Suprapubic skin (tissue), 4 donors: ENCODE results near the gene ATP5IF1. TPM values are rescaled to one million over a fixed set of nuclear protein-coding genes. Genes with fewer than 3 reads are reported as not detected.

Experiments
- DNase-seq, 2 donors: peaks; one replicate each; pipeline ENCODE4 v3.0.0-alpha.2; 2019; ENCODE audit warnings: low spot score in 2 of 2
- H3K27ac ChIP-seq: fragments of 200-600 bp; sonication (generic); one replicate; pipeline ENCODE4 v1.5.1; 2019
- H3K27me3 ChIP-seq: fragments of 200-600 bp; sonication (generic); one replicate; pipeline ENCODE4 v1.5.1; 2019
- H3K36me3 ChIP-seq: fragments of 200-600 bp; sonication (generic); one replicate; pipeline ENCODE4 v1.5.1; 2019
- H3K4me1 ChIP-seq: fragments of 200-600 bp; sonication (generic); one replicate; pipeline ENCODE4 v1.5.1; 2019
- H3K4me3 ChIP-seq: fragments of 200-600 bp; sonication (generic); one replicate; pipeline ENCODE4 v1.5.1; 2019; ENCODE audit warnings: mild to moderate bottlenecking
- H3K9me3 ChIP-seq: fragments of 200-600 bp; sonication (generic); one replicate; pipeline ENCODE4 v1.5.1; 2019
- EP300 ChIP-seq: sonication (generic); formaldehyde crosslinking; IDR thresholded peaks from one replicate; pipeline ENCODE4 v1.6.1; 2017; ENCODE audit warnings: antibody characterized with exemption
- POLR2A ChIP-seq, 2 donors: fragments of 450-650 bp; IDR thresholded peaks; one replicate each; pipeline ENCODE4 v1.6.1; 2017; ENCODE audit warnings: antibody characterized with exemption in 2 of 2, mild to moderate bottlenecking in 2 of 2, moderate library complexity in 2 of 2
- POLR2AphosphoS5 ChIP-seq, 3 donors: sonication (generic); formaldehyde crosslinking; IDR thresholded peaks; one replicate each; pipeline ENCODE4 v1.6.1; 2017; ENCODE audit warnings: antibody characterized with exemption in 3 of 3
- WGBS: methylation state at CpG from one replicate; pipeline ENCODE4 v1.1.5; 2018; 5-methylcytosine and 5-hydroxymethylcytosine counted together
- total RNA-seq, 4 donors: library from RNA; depleted of rRNA; stranded (reverse); fragments of >200 nt; gene quantifications; one replicate each; pipeline ENCODE4 v1.1.0, GENCODE V29; 2016
- TF ChIP-seq, protein P1 (sequence below), 2 donors: fragments of 200-600 bp in 1 of 2; fragments of 450-650 bp in 1 of 2; sonication (generic) in 1 of 2; IDR thresholded peaks; one replicate each; pipeline ENCODE4 v1.5.1; 2016 to 2019; ENCODE audit warnings: antibody characterized with exemption in 2 of 2, mild to moderate bottlenecking in 1 of 2, moderate library complexity in 1 of 2

Gene ATP5IF1
- total RNA-seq, 4 donors from 2014 or later, result 195 to 277 (median 229) TPM

DNA sequence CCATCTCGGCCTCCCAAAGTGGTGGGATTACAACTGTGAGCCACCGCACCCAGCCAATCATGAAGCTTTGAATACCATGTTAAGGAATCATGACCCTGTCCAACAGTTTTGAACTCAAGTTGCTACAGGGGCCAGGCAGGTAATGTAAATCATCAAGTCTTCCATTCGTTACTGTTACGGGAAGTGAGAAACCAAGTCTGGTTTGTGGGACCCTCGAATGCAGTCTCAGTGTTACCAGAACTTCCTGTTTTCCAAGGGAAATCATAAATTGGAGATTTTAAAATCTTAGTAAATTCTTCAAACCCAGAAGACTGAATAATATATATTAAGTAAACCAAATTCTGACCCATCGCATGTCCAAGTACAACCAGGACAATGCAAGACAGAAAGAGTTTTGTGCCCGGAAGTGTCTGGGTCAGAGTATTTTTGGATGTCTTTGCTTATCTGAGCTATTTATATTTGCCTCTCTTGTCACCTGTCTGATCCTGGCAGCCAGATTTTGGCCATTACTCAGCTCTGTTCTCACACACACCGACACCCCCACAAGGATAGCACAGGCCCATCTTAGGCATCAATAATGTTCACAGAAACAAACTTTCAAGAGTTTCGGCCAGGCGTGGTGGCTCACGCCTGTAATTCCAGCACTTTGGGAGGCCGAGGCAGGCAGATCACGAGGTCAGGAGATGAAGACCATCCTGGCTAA is 8.8 kb downstream of the ATP5IF1 start:
- WGBS, result 91% methylated on average over 11 of the region's 13 CpGs
- H3K4me1 ChIP-seq, result peaks cover 55% of the 10 kb centered on the region
- H3K27ac ChIP-seq, result no peak overlapping the region

DNA sequence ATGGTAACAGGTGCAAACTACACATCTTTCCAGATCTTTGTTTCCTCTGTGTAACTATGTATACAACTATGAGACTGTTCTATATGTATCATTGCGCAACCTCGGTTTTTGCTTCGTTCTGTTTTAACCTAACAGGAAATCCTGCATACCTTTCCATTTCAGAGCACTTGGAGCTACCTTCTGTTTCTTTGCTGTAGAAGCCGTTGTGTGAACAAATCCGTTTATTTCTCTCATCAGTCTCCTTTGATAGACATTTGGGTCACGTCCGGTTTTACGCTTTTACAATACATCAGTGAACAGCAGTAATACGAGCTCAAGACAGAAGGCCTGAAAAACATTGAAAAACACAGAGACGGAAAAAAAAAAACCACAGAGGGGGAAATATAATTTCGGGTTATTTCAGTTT is 10.5 kb downstream of the ATP5IF1 start:
- WGBS, result 33% methylated on average over 11 of the region's 11 CpGs
- TF ChIP-seq EP300, result no peak
- TF ChIP-seq POLR2AphosphoS5 (IDR thresholded peaks at IDR 0.05), result no peak
- TF ChIP-seq, protein P1, sequence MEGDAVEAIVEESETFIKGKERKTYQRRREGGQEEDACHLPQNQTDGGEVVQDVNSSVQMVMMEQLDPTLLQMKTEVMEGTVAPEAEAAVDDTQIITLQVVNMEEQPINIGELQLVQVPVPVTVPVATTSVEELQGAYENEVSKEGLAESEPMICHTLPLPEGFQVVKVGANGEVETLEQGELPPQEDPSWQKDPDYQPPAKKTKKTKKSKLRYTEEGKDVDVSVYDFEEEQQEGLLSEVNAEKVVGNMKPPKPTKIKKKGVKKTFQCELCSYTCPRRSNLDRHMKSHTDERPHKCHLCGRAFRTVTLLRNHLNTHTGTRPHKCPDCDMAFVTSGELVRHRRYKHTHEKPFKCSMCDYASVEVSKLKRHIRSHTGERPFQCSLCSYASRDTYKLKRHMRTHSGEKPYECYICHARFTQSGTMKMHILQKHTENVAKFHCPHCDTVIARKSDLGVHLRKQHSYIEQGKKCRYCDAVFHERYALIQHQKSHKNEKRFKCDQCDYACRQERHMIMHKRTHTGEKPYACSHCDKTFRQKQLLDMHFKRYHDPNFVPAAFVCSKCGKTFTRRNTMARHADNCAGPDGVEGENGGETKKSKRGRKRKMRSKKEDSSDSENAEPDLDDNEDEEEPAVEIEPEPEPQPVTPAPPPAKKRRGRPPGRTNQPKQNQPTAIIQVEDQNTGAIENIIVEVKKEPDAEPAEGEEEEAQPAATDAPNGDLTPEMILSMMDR (IDR thresholded peaks at IDR 0.05), result no peak
- no peak for TF ChIP-seq POLR2A (IDR thresholded peaks at IDR 0.05)
- Histone ChIP-seq H3K27me3 (no peaks in the 10 kb centered on the region), H3K4me1 (peaks cover 71% of the 10 kb centered on the region), H3K27ac (peak overlapping the region; percentile 86), H3K9me3 (no peaks in the 10 kb centered on the region), H3K4me3 (peak overlapping the region; percentile 66), H3K36me3 (no peaks in the 10 kb centered on the region)
- DNase-seq, result no peak

More for the DNA sequence above, 8.8 kb downstream of the ATP5IF1 start:
- Histone ChIP-seq H3K9me3 (no peaks in the 10 kb centered on the region), H3K27me3 (no peaks in the 10 kb centered on the region), H3K4me3 (no peak overlapping the region), H3K36me3 (no peaks in the 10 kb centered on the region)
- TF ChIP-seq, protein P1 (IDR thresholded peaks at IDR 0.05), result no peak
- TF ChIP-seq EP300, result no peak
- TF ChIP-seq POLR2A (IDR thresholded peaks at IDR 0.05), result no peak
- TF ChIP-seq POLR2AphosphoS5 (IDR thresholded peaks at IDR 0.05), result no peak
- no peak for DNase-seq

- DNase-seq, result no peak
- Histone ChIP-seq H3K4me3 (peak overlapping the region; percentile 66), H3K9me3 (no peaks in the 10 kb centered on the region), H3K36me3 (no peaks in the 10 kb centered on the region), H3K4me1 (peaks cover 70% of the 10 kb centered on the region), H3K27ac (peak overlapping the region; percentile 86), H3K27me3 (no peaks in the 10 kb centered on the region)
- 53% methylated on average over 11 of the region's 11 CpGs for WGBS
- TF ChIP-seq POLR2AphosphoS5 (IDR thresholded peaks at IDR 0.05), result no peak
- no peak for TF ChIP-seq EP300
- TF ChIP-seq, protein P1 (IDR thresholded peaks at IDR 0.05), result no peak
- no peak for TF ChIP-seq POLR2A (IDR thresholded peaks at IDR 0.05)
Measured at GRCh38 chr1:28247612-28248272, 11.8 kb downstream of the ATP5IF1 start.

DNA sequence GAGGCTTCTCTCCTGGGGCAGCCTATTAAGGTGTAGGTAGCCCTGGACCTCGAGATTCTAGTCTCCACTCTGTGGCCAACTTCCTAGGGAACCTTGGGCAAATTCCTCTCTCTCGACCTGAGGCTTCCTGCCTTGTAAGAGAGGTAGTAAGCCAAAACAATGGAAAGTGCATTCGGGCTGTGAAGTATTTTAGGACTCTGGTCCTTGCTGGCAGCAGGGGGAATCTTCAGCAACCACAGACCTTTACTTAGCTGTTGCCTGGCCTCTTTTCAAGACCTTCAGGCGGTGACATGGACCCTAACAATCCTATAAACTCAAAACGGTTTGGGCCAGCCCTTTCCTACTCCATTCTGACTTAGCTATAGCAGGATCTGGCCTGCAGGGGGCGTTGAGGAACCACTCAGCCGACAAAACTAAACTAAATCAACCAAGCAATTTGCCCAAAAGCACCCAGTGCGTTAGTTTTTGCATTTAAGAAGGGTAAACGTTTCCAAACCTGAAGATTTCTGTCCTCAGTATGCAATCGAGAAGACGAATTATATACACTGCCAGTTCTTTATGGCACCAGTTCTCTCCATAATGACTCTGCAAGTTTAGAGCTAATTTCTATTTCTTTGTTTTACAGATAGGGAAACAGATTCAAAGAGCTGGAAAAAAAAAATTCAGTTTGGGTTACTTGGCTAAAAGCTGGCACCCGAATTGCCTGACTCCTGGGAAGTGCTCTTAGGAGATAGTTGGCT is 12.5 kb downstream of the ATP5IF1 start:
- Histone ChIP-seq H3K9me3 (no peaks in the 10 kb centered on the region), H3K27ac (peak overlapping the region; percentile 86), H3K36me3 (no peaks in the 10 kb centered on the region), H3K4me3 (peak overlapping the region; percentile 23), H3K4me1 (peaks cover 63% of the 10 kb centered on the region), H3K27me3 (no peaks in the 10 kb centered on the region)
- no peak for TF ChIP-seq POLR2A (IDR thresholded peaks at IDR 0.05)
- TF ChIP-seq, protein P1 (IDR thresholded peaks at IDR 0.05), result peak; percentile 77 to 88
- peak; percentile 86 to 91 for DNase-seq
- 3% methylated on average over 12 of the region's 12 CpGs for WGBS
